HepG2 (cell line): ENCODE data around the gene MRNIP. TPM values are rescaled to one million over a fixed set of nuclear protein-coding genes. Genes with fewer than 3 reads are reported as not detected.

Experiments
- ASH2L ChIP-seq: fragments of 300-600, 200-600 bp; sonication (generic); IDR thresholded peaks from 2 replicates; pipeline ENCODE4 v1.7.0; 2017; ENCODE audit warnings: low read depth, mild to moderate bottlenecking, moderate library complexity, mixed read lengths, low read length; ENCODE audit not compliant: insufficient read length
- CBX1 ChIP-seq: IDR thresholded peaks from one replicate; pipeline ENCODE4 v1.6.1; 2016; ENCODE audit warnings: antibody characterized with exemption, low read depth
- EEA1 ChIP-seq: sonication (generic); formaldehyde crosslinking; IDR thresholded peaks from 2 replicates; pipeline ENCODE4 v1.5.1; 2020; ENCODE audit warnings: mild to moderate bottlenecking, missing genetic modification reagents, borderline replicate concordance
- NFIC ChIP-seq: IDR thresholded peaks from 2 replicates; pipeline ENCODE4 v1.6.1; 2012; ENCODE audit warnings: mild to moderate bottlenecking, low read length, inconsistent platforms
- RAD21 ChIP-seq: fragments of 450-650 bp; formaldehyde crosslinking; IDR thresholded peaks from 2 replicates; pipeline ENCODE4 v1.5.0; 2020; ENCODE audit warnings: mild to moderate bottlenecking
- TGIF2 ChIP-seq: IDR thresholded peaks from 2 replicates; pipeline ENCODE4 v1.6.1; 2016; ENCODE audit warnings: control low read depth, missing compliant biosample characterization
- ZBTB8A ChIP-seq: sonication (generic); formaldehyde crosslinking; IDR thresholded peaks from 2 replicates; pipeline ENCODE4 v1.4.0; 2020; ENCODE audit warnings: mild to moderate bottlenecking, low read depth, missing genetic modification reagents, borderline replicate concordance
- ZFYVE20 ChIP-seq: sonication (generic); formaldehyde crosslinking; IDR thresholded peaks from 2 replicates; pipeline ENCODE4 v1.8.0; 2023; ENCODE audit warnings: low read depth, mild to moderate bottlenecking, moderate library complexity, missing genetic modification reagents, borderline replicate concordance
- ZNF232 ChIP-seq: sonication (generic); formaldehyde crosslinking; IDR thresholded peaks from 2 replicates; pipeline ENCODE4 v1.4.0; 2020; ENCODE audit warnings: missing genetic modification reagents, borderline replicate concordance
- ZNF260 ChIP-seq: sonication (generic); formaldehyde crosslinking; IDR thresholded peaks from 2 replicates; pipeline ENCODE4 v1.4.0; 2020; ENCODE audit warnings: missing genetic modification reagents, low read depth, mild to moderate bottlenecking, borderline replicate concordance
- ZNF33A ChIP-seq: sonication (generic); formaldehyde crosslinking; IDR thresholded peaks from 2 replicates; pipeline ENCODE4 v1.5.1; 2020; ENCODE audit warnings: missing genetic modification reagents, mild to moderate bottlenecking, moderate library complexity, borderline replicate concordance
- ZNF343 ChIP-seq: sonication (generic); formaldehyde crosslinking; IDR thresholded peaks from 2 replicates; pipeline ENCODE4 v1.4.0; 2020; ENCODE audit warnings: mild to moderate bottlenecking, missing genetic modification reagents
- ZNF672 ChIP-seq: sonication (generic); formaldehyde crosslinking; IDR thresholded peaks from 2 replicates; pipeline ENCODE4 v1.8.1; 2022; ENCODE audit warnings: missing genetic modification reagents
- ZSCAN29 ChIP-seq: sonication (generic); formaldehyde crosslinking; conservative IDR thresholded peaks from 2 replicates; pipeline ENCODE4 v1.4.0; 2020; ENCODE audit warnings: mild to moderate bottlenecking, missing genetic modification reagents
- polyA plus RNA-seq, 8 experiments: library from polyadenylated mRNA; depleted of rRNA in 3 of 8; stranded (reverse) in 7 of 8; unstranded in 1 of 8; fragments of >200 nt; fragmentation: Illumina TruSeq in 4 of 8; extraction: Trizol in 4 of 8; gene quantifications; 2 replicates each; pipeline versions ENCODE4 v1.2.1 to v1.2.3, GENCODE V29; 2011 to 2016; ENCODE audit warnings: low read depth in 4 of 8, missing spikeins in 1 of 8, mixed read lengths in 1 of 8; ENCODE audit not compliant: insufficient read depth in 1 of 8
- total RNA-seq, 5 experiments: library from RNA; depleted of rRNA; stranded (reverse); fragments of >200 nt; fragmentation: Illumina TruSeq; extraction: Trizol; gene quantifications; 2 replicates each; pipeline ENCODE4 v1.2.3, GENCODE V29; 2016; ENCODE audit warnings: low read depth in 1 of 5
- TF ChIP-seq, protein P1 (sequence below): sonication (generic); formaldehyde crosslinking; IDR thresholded peaks from 2 replicates; pipeline ENCODE4 v1.8.1; 2023; ENCODE audit warnings: mild to moderate bottlenecking, missing genetic modification reagents
- TF ChIP-seq, protein P2 (sequence below): sonication (generic); formaldehyde crosslinking; IDR thresholded peaks from 2 replicates; pipeline ENCODE4 v1.8.1; 2023; ENCODE audit warnings: missing genetic modification reagents, mild to moderate bottlenecking, borderline replicate concordance
- TF ChIP-seq, protein P3 (sequence below): sonication (generic); formaldehyde crosslinking; IDR thresholded peaks from 2 replicates; pipeline ENCODE4 v1.5.0; 2020; ENCODE audit warnings: mild to moderate bottlenecking, missing genetic modification reagents
- TF ChIP-seq, protein P4 (sequence below): sonication (generic); formaldehyde crosslinking; IDR thresholded peaks from 2 replicates; pipeline ENCODE4 v1.4.0; 2020; ENCODE audit warnings: missing genetic modification reagents
- TF ChIP-seq, protein P5 (sequence below): sonication (generic); formaldehyde crosslinking; IDR thresholded peaks from 2 replicates; pipeline ENCODE4 v1.4.0; 2020; ENCODE audit warnings: low read depth, mild to moderate bottlenecking, missing genetic modification reagents
- TF ChIP-seq, protein P6 (sequence below): sonication (generic); formaldehyde crosslinking; IDR thresholded peaks from 2 replicates; pipeline ENCODE4 v1.4.0; 2020; ENCODE audit warnings: mild to moderate bottlenecking, missing genetic modification reagents

Gene MRNIP
- total and polyA plus RNA-seq, 2 of the 13 experiments (the other 11 are each of a cell fraction or from before 2014, with no cell fraction given), result 15.5 to 34.1 TPM

DNA sequence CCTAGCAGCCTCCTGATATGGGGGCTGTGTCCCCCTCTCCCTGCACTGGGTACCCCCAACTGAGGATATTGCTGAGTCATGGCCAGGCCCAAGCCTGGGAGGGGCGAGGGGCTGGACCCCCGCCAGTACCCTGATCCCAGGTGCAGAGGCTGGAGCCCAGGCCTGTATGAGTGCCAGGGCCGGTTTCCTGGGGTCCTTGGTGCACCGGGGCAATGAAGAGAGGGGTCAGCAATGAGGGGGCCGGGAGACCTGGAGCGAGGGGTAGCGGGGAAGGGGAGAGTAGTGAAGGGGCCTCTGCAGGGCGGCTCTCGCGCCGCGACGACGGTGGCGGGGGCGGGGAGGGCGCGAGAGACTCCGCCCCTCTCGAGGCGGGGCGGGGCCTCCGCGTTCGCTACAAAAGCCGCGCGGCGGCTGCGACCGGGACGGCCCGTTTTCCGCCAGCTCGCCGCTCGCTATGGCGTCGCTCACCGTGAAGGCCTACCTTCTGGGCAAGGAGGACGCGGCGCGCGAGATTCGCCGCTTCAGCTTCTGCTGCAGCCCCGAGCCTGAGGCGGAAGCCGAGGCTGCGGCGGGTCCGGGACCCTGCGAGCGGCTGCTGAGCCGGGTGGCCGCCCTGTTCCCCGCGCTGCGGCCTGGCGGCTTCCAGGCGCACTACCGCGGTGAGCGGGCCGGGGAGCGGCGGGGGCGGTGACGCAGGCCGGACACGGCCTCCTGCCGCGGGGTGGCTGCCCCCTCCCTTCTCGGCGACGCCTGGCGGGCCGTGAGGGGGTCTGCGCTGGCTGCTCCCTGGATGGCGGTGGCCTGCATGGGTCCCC lies 37.9 kb downstream of the MRNIP start, which contains the start of gene SQSTM1 (continued):
- TF ChIP-seq TGIF2 (CRISPR knock-in tag) (peak; percentile 64; the same call in 1 of the 2 replicates), ZSCAN29 (CRISPR knock-in tag) (no peak), ZNF672 (CRISPR knock-in tag) (no peak), EEA1 (no peak; the same call in 1 of the 2 replicates), ZFYVE20 (no peak; the same call in 1 of the 2 replicates), CBX1 (peak; percentile 82), RAD21 (CRISPR knock-in tag) (peak; percentile 62), ZBTB8A (CRISPR knock-in tag) (no peak), ZNF260 (CRISPR knock-in tag) (no peak), ZNF343 (CRISPR knock-in tag) (no peak; the same call in 1 of the 2 replicates), NFIC (no peak), ZNF33A (CRISPR knock-in tag) (no peak), ASH2L (peak; percentile 49), ZNF232 (CRISPR knock-in tag) (peak; percentile 53; the same call in 1 of the 2 replicates)
- TF ChIP-seq, protein P1, sequence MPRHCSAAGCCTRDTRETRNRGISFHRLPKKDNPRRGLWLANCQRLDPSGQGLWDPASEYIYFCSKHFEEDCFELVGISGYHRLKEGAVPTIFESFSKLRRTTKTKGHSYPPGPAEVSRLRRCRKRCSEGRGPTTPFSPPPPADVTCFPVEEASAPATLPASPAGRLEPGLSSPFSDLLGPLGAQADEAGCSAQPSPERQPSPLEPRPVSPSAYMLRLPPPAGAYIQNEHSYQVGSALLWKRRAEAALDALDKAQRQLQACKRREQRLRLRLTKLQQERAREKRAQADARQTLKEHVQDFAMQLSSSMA, result no peak
- TF ChIP-seq, protein P2, sequence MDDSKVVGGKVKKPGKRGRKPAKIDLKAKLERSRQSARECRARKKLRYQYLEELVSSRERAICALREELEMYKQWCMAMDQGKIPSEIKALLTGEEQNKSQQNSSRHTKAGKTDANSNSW (CRISPR knock-in tag), result 0 out of 2 replicates have a peak, but pooled peaks have one; percentile 48
- TF ChIP-seq, protein P3, sequence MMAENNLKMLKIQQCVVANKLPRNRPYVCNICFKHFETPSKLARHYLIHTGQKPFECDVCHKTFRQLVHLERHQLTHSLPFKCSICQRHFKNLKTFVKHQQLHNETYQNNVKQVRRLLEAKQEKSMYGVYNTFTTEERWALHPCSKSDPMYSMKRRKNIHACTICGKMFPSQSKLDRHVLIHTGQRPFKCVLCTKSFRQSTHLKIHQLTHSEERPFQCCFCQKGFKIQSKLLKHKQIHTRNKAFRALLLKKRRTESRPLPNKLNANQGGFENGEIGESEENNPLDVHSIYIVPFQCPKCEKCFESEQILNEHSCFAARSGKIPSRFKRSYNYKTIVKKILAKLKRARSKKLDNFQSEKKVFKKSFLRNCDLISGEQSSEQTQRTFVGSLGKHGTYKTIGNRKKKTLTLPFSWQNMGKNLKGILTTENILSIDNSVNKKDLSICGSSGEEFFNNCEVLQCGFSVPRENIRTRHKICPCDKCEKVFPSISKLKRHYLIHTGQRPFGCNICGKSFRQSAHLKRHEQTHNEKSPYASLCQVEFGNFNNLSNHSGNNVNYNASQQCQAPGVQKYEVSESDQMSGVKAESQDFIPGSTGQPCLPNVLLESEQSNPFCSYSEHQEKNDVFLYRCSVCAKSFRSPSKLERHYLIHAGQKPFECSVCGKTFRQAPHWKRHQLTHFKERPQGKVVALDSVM (CRISPR knock-in tag), result peak; percentile 58
- TF ChIP-seq, protein P4, sequence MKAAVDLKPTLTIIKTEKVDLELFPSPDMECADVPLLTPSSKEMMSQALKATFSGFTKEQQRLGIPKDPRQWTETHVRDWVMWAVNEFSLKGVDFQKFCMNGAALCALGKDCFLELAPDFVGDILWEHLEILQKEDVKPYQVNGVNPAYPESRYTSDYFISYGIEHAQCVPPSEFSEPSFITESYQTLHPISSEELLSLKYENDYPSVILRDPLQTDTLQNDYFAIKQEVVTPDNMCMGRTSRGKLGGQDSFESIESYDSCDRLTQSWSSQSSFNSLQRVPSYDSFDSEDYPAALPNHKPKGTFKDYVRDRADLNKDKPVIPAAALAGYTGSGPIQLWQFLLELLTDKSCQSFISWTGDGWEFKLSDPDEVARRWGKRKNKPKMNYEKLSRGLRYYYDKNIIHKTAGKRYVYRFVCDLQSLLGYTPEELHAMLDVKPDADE (CRISPR knock-in tag), result no peak
- TF ChIP-seq, protein P5, sequence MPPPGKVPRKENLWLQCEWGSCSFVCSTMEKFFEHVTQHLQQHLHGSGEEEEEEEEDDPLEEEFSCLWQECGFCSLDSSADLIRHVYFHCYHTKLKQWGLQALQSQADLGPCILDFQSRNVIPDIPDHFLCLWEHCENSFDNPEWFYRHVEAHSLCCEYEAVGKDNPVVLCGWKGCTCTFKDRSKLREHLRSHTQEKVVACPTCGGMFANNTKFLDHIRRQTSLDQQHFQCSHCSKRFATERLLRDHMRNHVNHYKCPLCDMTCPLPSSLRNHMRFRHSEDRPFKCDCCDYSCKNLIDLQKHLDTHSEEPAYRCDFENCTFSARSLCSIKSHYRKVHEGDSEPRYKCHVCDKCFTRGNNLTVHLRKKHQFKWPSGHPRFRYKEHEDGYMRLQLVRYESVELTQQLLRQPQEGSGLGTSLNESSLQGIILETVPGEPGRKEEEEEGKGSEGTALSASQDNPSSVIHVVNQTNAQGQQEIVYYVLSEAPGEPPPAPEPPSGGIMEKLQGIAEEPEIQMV, result 0 out of 2 replicates have a peak, but pooled peaks have one; percentile 55
- TF ChIP-seq, protein P6, sequence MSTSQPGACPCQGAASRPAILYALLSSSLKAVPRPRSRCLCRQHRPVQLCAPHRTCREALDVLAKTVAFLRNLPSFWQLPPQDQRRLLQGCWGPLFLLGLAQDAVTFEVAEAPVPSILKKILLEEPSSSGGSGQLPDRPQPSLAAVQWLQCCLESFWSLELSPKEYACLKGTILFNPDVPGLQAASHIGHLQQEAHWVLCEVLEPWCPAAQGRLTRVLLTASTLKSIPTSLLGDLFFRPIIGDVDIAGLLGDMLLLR (CRISPR knock-in tag), result no peak; the same call in 1 of the 2 replicates
